ENCODE data around the gene CPA4.

GRCh38 chr7:130362251-130362816 is 69.4 kb downstream of the CPA4 start:
- TF ChIP-seq CTCF (IDR thresholded peaks at IDR 0.05) (no peak), POLR2A (IDR thresholded peaks at IDR 0.05) (no peak)
